ENCODE measurements around the gene PSMG2. TPM values are rescaled to one million over a fixed set of nuclear protein-coding genes. Genes with fewer than 3 reads are reported as not detected.

PSMG2 gene
- total RNA-seq, 2 experiments from 2014 or later: 58.4 to 61.7 TPM

DNA sequence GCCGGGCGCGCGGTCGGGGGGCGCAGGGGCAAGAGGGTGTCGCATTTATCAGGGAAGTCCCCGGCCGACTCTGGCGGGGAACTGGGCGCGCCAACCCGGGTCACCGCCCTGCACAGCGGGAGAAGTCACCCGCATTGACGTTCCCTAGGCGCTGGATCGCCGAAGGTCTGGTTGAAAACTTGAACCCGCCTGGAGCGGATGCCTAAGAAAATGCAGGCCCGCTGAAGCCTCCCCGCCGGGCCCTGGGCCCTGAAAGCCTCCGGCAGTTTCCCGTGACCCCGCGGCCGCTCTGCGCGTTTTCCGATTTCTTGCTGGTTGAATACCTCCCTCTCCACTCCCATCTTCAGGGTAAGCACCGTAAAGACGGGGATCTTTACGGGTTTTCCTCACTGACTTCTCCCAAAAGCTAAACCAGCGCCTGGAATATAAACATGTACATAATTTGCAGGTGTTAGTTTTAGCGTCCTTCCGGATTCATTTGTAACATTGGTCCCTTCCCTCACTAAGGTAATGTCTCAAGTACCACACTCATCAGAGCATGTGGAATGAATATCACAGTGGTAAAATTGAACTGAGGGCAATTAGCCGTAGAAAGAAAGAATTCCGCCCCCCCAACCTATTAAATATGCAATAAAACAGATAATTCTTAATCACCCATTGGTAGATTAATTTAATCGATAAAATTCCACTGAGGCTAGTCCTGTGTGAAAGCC, 44.3 kb upstream of the PSMG2 start:
- Mint-ChIP-seq H3K4me3 (peak overlapping the region; percentile 93), H3K4me1 (ENCODE audit: low read depth) (peaks cover 12% of the 10 kb centered on the region), H3K27ac (peak overlapping the region; percentile 34), H3K27me3 (peaks cover 11% of the 10 kb centered on the region), H3K36me3 (ENCODE audit: low read depth) (no peaks in the 10 kb centered on the region), H3K9me3 (no peaks in the 10 kb centered on the region)
- intact Hi-C loops (cut with DNase I, micrococcal nuclease): loop anchor here (1.0 to 5.0 kb wide), 5 partner anchors 267 to 720 kb away; partner anchors contain the start of gene AFG3L2 (in 1 of the 2)
- ChIA-PET POLR2A (interaction anchor here (1.0 kb wide), 1 partner anchor 44 kb away, joined by 3 read pairs; the partner anchor contains the start of genes CEP76 and PSMG2), CTCF (interaction anchor here (0.8 to 1.0 kb wide), 2 partner anchors 281 to 330 kb away, joined by 3 read pairs; partner anchors contain the start of gene AFG3L2)
- no peak for TF ChIP-seq CTCF (IDR thresholded peaks at IDR 0.05)
- peaks cover 10% of the 10 kb centered on the region for H3K4me1 ChIP-seq (ENCODE audit: insufficient read depth, low read length)
- H3K9me3 ChIP-seq (ENCODE audit: control insufficient read depth in 1 of 2, insufficient read depth in 1 of 2, low read length in 2 of 2): no peaks in the 10 kb centered on the region
- H3K27me3 ChIP-seq (ENCODE audit: control insufficient read depth in 1 of 2, insufficient read depth in 2 of 2, low read length in 2 of 2): no peaks in the 10 kb centered on the region
- H3K27ac ChIP-seq (ENCODE audit: low read depth in 1 of 2, low read length in 2 of 2): no peak overlapping the region
- DNase-seq: peak in 8 of 14 experiments; percentile 0 to 60 (median 29)
- H3K4me3 ChIP-seq (ENCODE audit: low read length): peak overlapping the region; percentile 45
- peak; percentile 22 for ATAC-seq (ENCODE audit: poor library complexity)
- H3K36me3 ChIP-seq (ENCODE audit: insufficient read depth, low read length): no peaks in the 10 kb centered on the region

- peak; percentile 73 for TF ChIP-seq CTCF (IDR thresholded peaks at IDR 0.05)
- POLR2A ChIA-PET: no interaction called here
- Mint-ChIP-seq H3K4me1 (ENCODE audit: low read depth) (peaks cover 12% of the 10 kb centered on the region), H3K36me3 (ENCODE audit: low read depth) (peaks cover 2% of the 10 kb centered on the region), H3K27me3 (peaks cover 10% of the 10 kb centered on the region), H3K9me3 (no peaks in the 10 kb centered on the region), H3K27ac (no peak overlapping the region), H3K4me3 (peak overlapping the region; percentile 81)
- H3K4me1 ChIP-seq (ENCODE audit: insufficient read depth, low read length): peaks cover 10% of the 10 kb centered on the region
- CTCF ChIA-PET: no interaction called here
- intact Hi-C loops (cut with DNase I, micrococcal nuclease): loop anchor here (1.0 to 5.0 kb wide), 6 partner anchors 43 to 721 kb away; partner anchors contain the start of genes AFG3L2 (in 1 of the 2), CEP76 (in 1 of the 2) and PSMG2 (in 1 of the 2)
- H3K4me3 ChIP-seq (ENCODE audit: low read length): no peak overlapping the region
- no peak overlapping the region for H3K27ac ChIP-seq (ENCODE audit: low read depth in 1 of 2, low read length in 2 of 2)
- peak in 8 of 14 experiments; percentile 7 to 70 (median 40) for DNase-seq
- peak; percentile 56 for ATAC-seq (ENCODE audit: poor library complexity)
- H3K9me3 ChIP-seq (ENCODE audit: control insufficient read depth in 1 of 2, insufficient read depth in 1 of 2, low read length in 2 of 2): no peaks in the 10 kb centered on the region
- no peaks in the 10 kb centered on the region for H3K36me3 ChIP-seq (ENCODE audit: insufficient read depth, low read length)
- no peaks in the 10 kb centered on the region for H3K27me3 ChIP-seq (ENCODE audit: control insufficient read depth in 1 of 2, insufficient read depth in 2 of 2, low read length in 2 of 2)
Measured at GRCh38 chr18:12659904-12660605, 42.8 kb upstream of the PSMG2 start.

GRCh38 chr18:12668041-12668440, 34.8 kb upstream of the PSMG2 start:
- TF ChIP-seq CTCF (IDR thresholded peaks at IDR 0.05): no peak
- no peaks in the 10 kb centered on the region for H3K9me3 ChIP-seq (ENCODE audit: control insufficient read depth in 1 of 2, insufficient read depth in 1 of 2, low read length in 2 of 2)
- H3K4me3 ChIP-seq (ENCODE audit: low read length): no peak overlapping the region
- ChIA-PET CTCF (no interaction called here), POLR2A (no interaction called here)
- Mint-ChIP-seq H3K9me3 (no peaks in the 10 kb centered on the region), H3K27ac (no peak overlapping the region), H3K4me1 (ENCODE audit: low read depth) (no peaks in the 10 kb centered on the region), H3K27me3 (no peaks in the 10 kb centered on the region), H3K36me3 (ENCODE audit: low read depth) (peaks cover 15% of the 10 kb centered on the region), H3K4me3 (no peak overlapping the region)
- DNase-seq (no peak), ATAC-seq (ENCODE audit: poor library complexity) (no peak)
- peaks cover 5% of the 10 kb centered on the region for H3K36me3 ChIP-seq (ENCODE audit: insufficient read depth, low read length)
- H3K27me3 ChIP-seq (ENCODE audit: control insufficient read depth in 1 of 2, insufficient read depth in 2 of 2, low read length in 2 of 2): no peaks in the 10 kb centered on the region
- intact Hi-C loops (cut with DNase I, micrococcal nuclease): no loop called here
- no peaks in the 10 kb centered on the region for H3K4me1 ChIP-seq (ENCODE audit: insufficient read depth, low read length)
- no peak overlapping the region for H3K27ac ChIP-seq (ENCODE audit: low read depth in 1 of 2, low read length in 2 of 2)

Measured in CD4-positive, alpha-beta T cell (primary cell).